HG02571 (cell line): ENCODE measurements around the gene OR52J3.

Experiments
- ATAC-seq: cut with Tn5 transposase; IDR thresholded peaks from one replicate; pipeline ENCODE4 v1.9.1; 2021; ENCODE audit warnings: mild to moderate bottlenecking, moderate library complexity; ENCODE audit not compliant: unreplicated experiment

Gene OR52J3

DNA sequence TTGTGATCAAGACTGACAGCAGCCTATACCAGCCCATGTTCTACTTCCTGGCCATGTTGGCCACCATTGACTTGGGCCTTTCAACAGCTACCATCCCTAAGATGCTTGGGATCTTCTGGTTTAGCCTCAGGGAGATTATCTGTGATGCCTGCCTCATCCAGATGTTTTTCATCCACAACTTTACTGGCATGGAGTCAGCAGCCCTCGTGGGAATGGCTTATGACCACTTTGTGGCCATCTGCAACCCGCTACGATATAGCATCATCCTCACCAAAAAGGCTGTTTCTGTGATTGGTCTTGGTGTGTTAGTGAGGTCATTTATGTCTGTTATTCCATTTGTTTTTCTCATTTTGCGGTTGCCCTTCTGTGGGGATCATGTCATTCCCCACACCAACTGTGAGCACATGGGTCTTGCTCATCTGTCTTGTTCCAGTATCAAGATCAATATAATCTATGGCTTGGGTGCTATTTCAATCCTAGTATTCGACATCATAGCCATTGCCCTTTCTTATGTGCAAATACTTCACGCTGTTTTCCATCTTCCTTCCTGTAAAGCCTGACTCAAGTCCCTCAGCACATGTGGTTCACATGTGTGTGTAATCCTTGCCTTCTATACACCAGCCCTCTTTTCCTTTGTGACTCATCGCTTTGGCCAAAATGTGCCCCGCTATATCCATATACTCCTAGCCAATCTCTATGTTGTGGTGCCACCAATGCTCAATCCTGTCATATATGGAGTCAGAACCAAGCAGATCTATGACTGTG is 46.7 kb downstream of the OR52J3 start:
- no peak for ATAC-seq

DNA sequence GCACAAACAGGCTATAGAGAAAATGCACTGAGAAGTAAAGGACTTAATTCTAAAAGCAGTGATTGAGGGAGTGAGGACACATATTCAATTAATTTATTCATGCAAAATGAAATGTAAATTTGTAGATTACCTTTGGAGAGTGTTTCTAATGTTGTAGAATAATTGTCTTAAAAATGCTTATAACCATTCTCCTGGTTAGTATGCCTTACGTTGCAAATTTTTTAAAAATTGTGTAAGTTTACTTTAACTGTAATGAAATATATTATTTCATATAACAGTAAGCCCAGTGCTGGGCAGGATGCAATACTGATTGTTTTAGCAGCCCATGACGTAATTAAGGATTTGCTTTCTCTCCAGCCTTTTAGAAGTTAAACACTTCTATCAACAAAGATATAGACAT is 49.7 kb downstream of the OR52J3 start:
- no peak for ATAC-seq
